GM12878 (cell line): ENCODE measurements around the gene BMP15. TPM values are rescaled to one million over a fixed set of nuclear protein-coding genes. Genes with fewer than 3 reads are reported as not detected.

ENCODE experiments used
- BMI1 ChIP-seq: fragments of 450-650 bp; IDR thresholded peaks from 2 replicates; pipeline ENCODE4 v1.6.1; 2016; ENCODE audit warnings: mild to moderate bottlenecking, moderate library complexity, borderline replicate concordance
- PML ChIP-seq: IDR thresholded peaks from 2 replicates; pipeline ENCODE4 v1.6.1; 2012; ENCODE audit warnings: low read length, inconsistent platforms
- POU2F2 ChIP-seq: IDR thresholded peaks from 3 replicates; pipeline ENCODE4 v1.6.1; 2011; ENCODE audit warnings: low read depth, mild to moderate bottlenecking, low read length, borderline replicate concordance
- SP1 ChIP-seq: IDR thresholded peaks from one replicate; pipeline ENCODE4 v1.6.1; 2011; ENCODE audit warnings: low read depth, low read length
- ZBTB40 ChIP-seq: fragments of 450-650 bp; IDR thresholded peaks from 2 replicates; pipeline ENCODE4 v1.6.1; 2016; ENCODE audit warnings: mild to moderate bottlenecking, moderate library complexity, borderline replicate concordance
- ZNF687 ChIP-seq: fragments of 450-650 bp; IDR thresholded peaks from 2 replicates; pipeline ENCODE4 v1.6.1; 2017; ENCODE audit warnings: mild to moderate bottlenecking, moderate library complexity
- polyA plus RNA-seq, 11 experiments: library from polyadenylated mRNA; depleted of rRNA in 4 of 11; unstranded in 6 of 11; stranded (reverse) in 5 of 11; fragments of >200 nt; fragmentation: Nextera tagmentation in 4 of 11; fragmentation: Illumina TruSeq in 1 of 11; extraction: Ambion mirVana in 4 of 11; extraction: Trizol in 1 of 11; gene quantifications; 1 replicate in 1 of 11; 2 replicates in 10 of 11; pipeline versions ENCODE4 v1.2.1 to v1.2.3, GENCODE V29; 2011 to 2016; ENCODE audit warnings: inconsistent platforms in 2 of 11, missing spikeins in 2 of 11, low read depth in 1 of 11
- total RNA-seq, 4 experiments: library from RNA; depleted of rRNA in 3 of 4; stranded (reverse); fragments of >200 nt in 3 of 4; fragmentation: Illumina TruSeq in 1 of 4; extraction: Trizol in 1 of 4; gene quantifications; 2 replicates each; pipeline versions ENCODE4 v1.2.1 to v1.2.3, GENCODE V29; 2013 to 2021

BMP15 gene
- total and polyA plus RNA-seq, 10 of the 15 experiments (the other 5 are each of a cell fraction or from before 2014, with no cell fraction given) = not detected

- TF ChIP-seq ZNF687 (no peak), BMI1 (no peak), ZBTB40 (no peak), POU2F2 (no peak), PML (no peak), SP1 (no peak)
Measured at GRCh38 chrX:50888884-50889283, 21.7 kb upstream of the BMP15 start (continued).
